ENCODE data around the gene APBA2. TPM values are rescaled to one million over a fixed set of nuclear protein-coding genes. Genes with fewer than 3 reads are reported as not detected.

APBA2 gene
- total RNA-seq, 1 donor from 2014 or later: 0.38 TPM

DNA sequence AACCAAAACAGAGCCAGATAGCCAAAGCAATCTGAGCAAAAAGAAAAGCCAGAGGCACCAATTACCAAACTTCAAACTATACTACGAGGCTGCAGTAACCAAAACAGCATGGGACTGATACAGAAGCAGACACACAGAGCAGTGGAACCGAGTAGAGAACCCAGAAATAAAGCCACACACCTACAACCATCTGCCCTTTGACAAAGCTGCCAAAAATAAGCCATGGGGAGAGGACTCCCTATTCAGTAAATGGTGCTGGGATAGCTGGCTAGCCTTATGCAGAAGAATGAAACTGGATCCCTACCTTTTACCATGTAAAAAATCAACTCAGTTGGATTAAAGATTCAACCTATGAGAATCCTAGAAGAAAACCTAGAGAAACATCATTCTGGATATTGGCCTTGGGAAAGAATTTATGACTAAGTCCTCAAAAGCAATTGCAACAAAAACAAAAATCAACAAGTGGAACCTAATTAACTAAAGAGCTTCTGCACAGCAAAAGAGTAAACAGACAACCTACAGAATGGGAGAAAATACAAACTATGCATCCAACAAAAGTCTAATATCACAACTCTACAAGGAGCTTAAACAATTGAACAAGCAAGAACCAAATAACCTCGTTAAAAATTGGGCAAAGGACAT is 95.1 kb downstream of the APBA2 start:
- Histone ChIP-seq H3K4me3 (no peak overlapping the region), H3K36me3 (no peaks in the 10 kb centered on the region), H3K9me3 (replicated peaks) (no peaks in the 10 kb centered on the region), H3K27me3 (ENCODE audit: low read depth) (peaks cover 5% of the 10 kb centered on the region), H3K4me1 (peaks cover 4% of the 10 kb centered on the region), H3K27ac (replicated peaks) (no peak overlapping the region)
- no peak for DNase-seq
- TF ChIP-seq, protein P1, sequence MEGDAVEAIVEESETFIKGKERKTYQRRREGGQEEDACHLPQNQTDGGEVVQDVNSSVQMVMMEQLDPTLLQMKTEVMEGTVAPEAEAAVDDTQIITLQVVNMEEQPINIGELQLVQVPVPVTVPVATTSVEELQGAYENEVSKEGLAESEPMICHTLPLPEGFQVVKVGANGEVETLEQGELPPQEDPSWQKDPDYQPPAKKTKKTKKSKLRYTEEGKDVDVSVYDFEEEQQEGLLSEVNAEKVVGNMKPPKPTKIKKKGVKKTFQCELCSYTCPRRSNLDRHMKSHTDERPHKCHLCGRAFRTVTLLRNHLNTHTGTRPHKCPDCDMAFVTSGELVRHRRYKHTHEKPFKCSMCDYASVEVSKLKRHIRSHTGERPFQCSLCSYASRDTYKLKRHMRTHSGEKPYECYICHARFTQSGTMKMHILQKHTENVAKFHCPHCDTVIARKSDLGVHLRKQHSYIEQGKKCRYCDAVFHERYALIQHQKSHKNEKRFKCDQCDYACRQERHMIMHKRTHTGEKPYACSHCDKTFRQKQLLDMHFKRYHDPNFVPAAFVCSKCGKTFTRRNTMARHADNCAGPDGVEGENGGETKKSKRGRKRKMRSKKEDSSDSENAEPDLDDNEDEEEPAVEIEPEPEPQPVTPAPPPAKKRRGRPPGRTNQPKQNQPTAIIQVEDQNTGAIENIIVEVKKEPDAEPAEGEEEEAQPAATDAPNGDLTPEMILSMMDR (IDR thresholded peaks at IDR 0.05; ENCODE audit: borderline replicate concordance): no peak
- intact Hi-C loops (cut with micrococcal nuclease): no loop called here

DNA sequence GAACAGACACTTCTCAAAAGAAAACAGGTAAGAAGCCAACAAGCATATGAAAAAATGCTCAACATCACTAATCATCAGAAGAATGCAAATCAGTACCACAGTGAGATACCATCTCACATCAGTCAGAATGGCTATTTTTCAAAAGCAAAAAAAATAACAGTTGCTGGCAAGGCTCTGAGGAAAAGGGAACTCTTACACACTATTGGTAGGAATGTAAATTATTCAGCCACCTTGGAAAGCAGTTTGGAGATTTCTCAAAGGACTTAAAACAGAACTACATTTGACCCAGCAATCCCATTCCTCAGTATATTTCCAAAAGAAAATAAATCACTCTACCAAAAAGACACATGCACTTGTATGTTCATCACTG is 95.6 kb downstream of the APBA2 start:
- TF ChIP-seq, protein P1 (IDR thresholded peaks at IDR 0.05; ENCODE audit: borderline replicate concordance): no peak

DNA sequence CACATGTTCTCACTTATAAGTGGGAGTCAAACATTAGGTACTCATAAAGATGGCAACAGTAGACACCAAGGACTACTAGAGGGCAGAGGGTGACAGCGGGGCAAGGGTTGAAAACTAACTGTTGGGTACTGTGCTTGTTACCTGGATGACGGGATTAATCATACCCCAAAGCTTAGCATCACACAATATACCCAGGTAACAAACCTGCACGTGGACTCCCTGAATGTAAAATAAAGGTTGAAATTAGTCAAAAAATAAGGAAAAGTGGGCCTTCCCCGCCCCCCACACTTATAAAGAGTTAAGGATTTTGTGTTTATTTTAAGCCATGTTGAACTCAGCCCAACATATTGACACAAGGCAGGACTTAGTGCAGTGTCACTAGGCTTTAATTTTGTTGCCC is 96.1 kb downstream of the APBA2 start:
- DNase-seq: no peak
- Histone ChIP-seq H3K36me3 (no peaks in the 10 kb centered on the region), H3K27me3 (ENCODE audit: low read depth) (peaks cover 5% of the 10 kb centered on the region), H3K27ac (replicated peaks) (no peak overlapping the region), H3K4me3 (no peak overlapping the region), H3K9me3 (replicated peaks) (no peaks in the 10 kb centered on the region), H3K4me1 (peaks cover 4% of the 10 kb centered on the region)
- intact Hi-C loops (cut with micrococcal nuclease): no loop called here
- TF ChIP-seq, protein P1 (IDR thresholded peaks at IDR 0.05; ENCODE audit: borderline replicate concordance): no peak

More for the DNA sequence above, 95.6 kb downstream of the APBA2 start:
- no peaks in the 10 kb centered on the region for H3K9me3 ChIP-seq (replicated peaks)
- no peak overlapping the region for H3K27ac ChIP-seq (replicated peaks)
- H3K36me3 ChIP-seq: no peaks in the 10 kb centered on the region
- no peak for DNase-seq
- peaks cover 4% of the 10 kb centered on the region for H3K4me1 ChIP-seq
- intact Hi-C loops (cut with micrococcal nuclease): no loop called here
- no peak overlapping the region for H3K4me3 ChIP-seq
- peaks cover 5% of the 10 kb centered on the region for H3K27me3 ChIP-seq (ENCODE audit: low read depth)

DNA sequence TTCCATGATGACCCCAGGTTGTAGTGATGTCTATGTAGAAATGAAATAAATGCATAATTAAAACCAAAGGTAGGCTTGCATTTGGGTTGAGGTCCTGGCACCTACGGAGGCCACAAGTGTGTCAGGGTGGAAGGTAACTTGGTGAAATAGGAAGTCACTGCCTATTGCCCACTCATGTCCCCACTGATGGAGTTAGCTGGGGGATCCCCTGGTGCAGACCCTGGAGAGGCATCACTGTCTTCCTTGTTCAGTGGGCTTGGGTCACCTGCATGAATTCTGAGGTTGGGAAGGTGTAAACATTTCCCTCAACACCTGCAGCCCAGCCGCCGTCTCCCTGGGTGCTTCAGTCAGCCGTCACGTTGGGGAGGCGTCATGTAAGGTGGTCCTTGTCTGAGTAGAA is 97.1 kb downstream of the APBA2 start:
- DNase-seq: no peak
- intact Hi-C loops (cut with micrococcal nuclease): no loop called here

DNA sequence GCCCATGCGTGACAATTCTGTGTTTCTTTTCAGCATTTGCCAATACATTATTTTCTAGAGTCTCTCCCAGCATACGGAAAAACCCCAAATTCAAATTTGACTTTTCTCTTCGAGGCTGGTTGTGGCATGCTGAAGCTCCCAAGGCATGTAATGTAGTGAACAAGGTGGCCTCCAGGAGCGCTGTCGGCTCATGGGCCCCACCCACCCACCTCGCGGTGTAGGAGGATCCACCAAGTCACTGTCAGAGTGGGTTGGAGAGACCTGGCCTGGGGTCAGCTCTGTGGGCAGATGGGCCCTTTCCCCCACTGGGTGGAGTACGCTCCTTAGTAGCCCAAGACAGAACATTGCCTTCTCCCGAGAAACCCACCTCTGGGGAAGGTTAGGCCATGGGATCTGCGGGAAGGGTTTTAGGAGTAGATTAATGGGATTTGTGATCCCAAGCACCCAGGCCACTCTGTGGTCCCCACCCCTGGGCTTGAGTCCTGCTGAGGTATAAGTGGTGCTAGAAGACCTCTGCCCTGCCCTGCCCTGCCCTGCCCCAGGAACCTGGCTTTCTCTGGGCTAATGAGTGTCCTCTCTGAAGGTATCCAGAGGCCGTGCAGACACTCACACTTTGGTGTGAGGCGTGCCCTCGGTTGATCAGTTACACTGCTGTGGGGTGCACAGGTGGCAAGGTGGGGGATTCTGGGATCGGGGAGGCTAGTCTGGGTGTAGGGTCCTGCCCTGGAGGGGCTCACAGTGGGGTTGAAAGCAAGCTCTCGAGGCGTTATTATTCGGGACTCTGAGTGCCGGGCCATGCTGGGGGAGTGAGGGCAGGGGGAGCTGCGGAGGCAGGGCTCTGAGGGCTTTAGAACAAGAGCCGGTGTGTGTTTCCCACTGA is 97.9 kb downstream of the APBA2 start:
- peaks cover 5% of the 10 kb centered on the region for H3K27me3 ChIP-seq (ENCODE audit: low read depth)
- intact Hi-C loops (cut with micrococcal nuclease): no loop called here
- no peak for DNase-seq
- no peak overlapping the region for H3K27ac ChIP-seq (replicated peaks)
- H3K36me3 ChIP-seq: no peaks in the 10 kb centered on the region
- no peaks in the 10 kb centered on the region for H3K9me3 ChIP-seq (replicated peaks)
- no peak overlapping the region for H3K4me3 ChIP-seq
- no peaks in the 10 kb centered on the region for H3K4me1 ChIP-seq
- TF ChIP-seq, protein P1 (IDR thresholded peaks at IDR 0.05; ENCODE audit: borderline replicate concordance): no peak

More for the DNA sequence above, 97.1 kb downstream of the APBA2 start:
- Histone ChIP-seq H3K36me3 (no peaks in the 10 kb centered on the region), H3K4me1 (peaks cover under 1% of the 10 kb centered on the region), H3K9me3 (replicated peaks) (no peaks in the 10 kb centered on the region), H3K27me3 (ENCODE audit: low read depth) (peaks cover 5% of the 10 kb centered on the region), H3K4me3 (no peak overlapping the region), H3K27ac (replicated peaks) (no peak overlapping the region)
- TF ChIP-seq, protein P1 (IDR thresholded peaks at IDR 0.05; ENCODE audit: borderline replicate concordance): no peak

Data from left ventricle myocardium inferior (tissue), 1 donor.